ENCODE results near the gene ACE.

Gene ACE

GRCh38 chr17:63476854-63477479 lies at the start of gene ACE:
TSS of gene ACE (plus strand) at chr17:63477061. CDS start at chr17:63477095, 34 bp downstream.
- no peak for DNase-seq

- no peak for DNase-seq
Observed at GRCh38 chr17:63429766-63430165, 47.1 kb upstream of the ACE start.

- DNase-seq: no peak
Observed at GRCh38 chr17:63430223-63430622, 46.6 kb upstream of the ACE start.

- DNase-seq: no peak
Observed at GRCh38 chr17:63431618-63431938, 45.3 kb upstream of the ACE start.

- no peak for DNase-seq
Observed at GRCh38 chr17:63431939-63432804, 44.7 kb upstream of the ACE start.

- no peak for DNase-seq
Observed at GRCh38 chr17:63433746-63434591, 42.9 kb upstream of the ACE start.

- DNase-seq: no peak
Observed at GRCh38 chr17:63434951-63435571, 41.8 kb upstream of the ACE start.

- no peak for DNase-seq
Observed at GRCh38 chr17:63435681-63436522, 41.0 kb upstream of the ACE start.

- no peak for DNase-seq
Observed at GRCh38 chr17:63436523-63437110, 40.2 kb upstream of the ACE start.

- no peak for DNase-seq
Observed at GRCh38 chr17:63437287-63438091, 39.4 kb upstream of the ACE start.

GRCh38 chr17:63438092-63439051 lies 38.5 kb upstream of the ACE start:
- no peak for DNase-seq

GRCh38 chr17:63439687-63440086 lies 37.2 kb upstream of the ACE start:
- no peak for DNase-seq

GRCh38 chr17:63440127-63440769 lies 36.6 kb upstream of the ACE start:
- no peak for DNase-seq

- DNase-seq: no peak
Observed at GRCh38 chr17:63440770-63441335, 36.0 kb upstream of the ACE start.

- DNase-seq: no peak
Observed at GRCh38 chr17:63441654-63442053, 35.2 kb upstream of the ACE start.

- no peak for DNase-seq
Observed at GRCh38 chr17:63442074-63442473, 34.8 kb upstream of the ACE start.

- no peak for DNase-seq
Observed at GRCh38 chr17:63442549-63443035, 34.3 kb upstream of the ACE start.

GRCh38 chr17:63443053-63443452 lies 33.8 kb upstream of the ACE start:
- no peak for DNase-seq

GRCh38 chr17:63444457-63444856 lies 32.4 kb upstream of the ACE start:
- no peak for DNase-seq

Data from amniotic stem cell (primary cell).